Measurements from ENCODE around the gene PDCL2.

DNA sequence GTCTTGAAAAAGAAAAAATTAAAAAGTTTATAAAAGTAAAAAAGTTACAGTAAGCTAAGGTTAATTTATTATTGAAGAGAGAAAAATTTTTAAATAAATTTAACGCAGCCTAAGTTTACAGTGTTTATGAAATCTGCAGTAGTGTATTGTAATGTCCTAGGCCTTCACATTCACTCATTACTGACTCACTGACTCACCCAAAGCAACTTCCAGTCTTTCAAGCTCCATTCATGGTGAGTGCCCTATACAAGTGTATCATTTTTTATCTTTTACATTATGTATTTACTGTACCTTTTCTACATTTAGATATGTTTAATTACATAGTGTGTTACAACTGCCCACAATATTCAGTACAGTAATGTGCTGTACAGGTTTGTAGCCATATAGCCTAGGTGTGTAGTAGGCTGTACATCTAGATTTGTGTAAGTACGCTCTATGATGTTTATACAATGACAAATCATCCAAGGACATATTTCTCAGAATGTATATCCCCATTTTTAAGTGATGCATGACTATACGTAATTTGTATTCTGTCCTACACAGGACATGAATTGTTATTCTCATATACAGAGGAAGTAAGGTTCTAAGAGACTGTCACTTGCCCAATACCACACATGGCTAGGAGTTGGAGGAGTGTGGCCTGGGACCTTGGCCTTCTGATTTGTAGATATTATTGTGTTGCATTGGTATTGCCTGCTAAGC lies 19.5 kb upstream of the PDCL2 start:
- TF ChIP-seq, protein P1, sequence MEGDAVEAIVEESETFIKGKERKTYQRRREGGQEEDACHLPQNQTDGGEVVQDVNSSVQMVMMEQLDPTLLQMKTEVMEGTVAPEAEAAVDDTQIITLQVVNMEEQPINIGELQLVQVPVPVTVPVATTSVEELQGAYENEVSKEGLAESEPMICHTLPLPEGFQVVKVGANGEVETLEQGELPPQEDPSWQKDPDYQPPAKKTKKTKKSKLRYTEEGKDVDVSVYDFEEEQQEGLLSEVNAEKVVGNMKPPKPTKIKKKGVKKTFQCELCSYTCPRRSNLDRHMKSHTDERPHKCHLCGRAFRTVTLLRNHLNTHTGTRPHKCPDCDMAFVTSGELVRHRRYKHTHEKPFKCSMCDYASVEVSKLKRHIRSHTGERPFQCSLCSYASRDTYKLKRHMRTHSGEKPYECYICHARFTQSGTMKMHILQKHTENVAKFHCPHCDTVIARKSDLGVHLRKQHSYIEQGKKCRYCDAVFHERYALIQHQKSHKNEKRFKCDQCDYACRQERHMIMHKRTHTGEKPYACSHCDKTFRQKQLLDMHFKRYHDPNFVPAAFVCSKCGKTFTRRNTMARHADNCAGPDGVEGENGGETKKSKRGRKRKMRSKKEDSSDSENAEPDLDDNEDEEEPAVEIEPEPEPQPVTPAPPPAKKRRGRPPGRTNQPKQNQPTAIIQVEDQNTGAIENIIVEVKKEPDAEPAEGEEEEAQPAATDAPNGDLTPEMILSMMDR (IDR thresholded peaks at IDR 0.05 in 8 of 11, conservative IDR thresholded peaks at IDR 0.05 in 3 of 11) = no peak
- TF ChIP-seq POLR2AphosphoS5 (IDR thresholded peaks at IDR 0.05) = no peak

Measured in spleen (tissue), 7 donors.